NT2/D1 (cell line): ENCODE results near the gene LILRA2.

Source experiments
- SUZ12 ChIP-seq: IDR thresholded peaks from 2 replicates; pipeline ENCODE4 v1.6.1; 2011; ENCODE audit not compliant: insufficient read length, insufficient read depth; ENCODE audit errors: extremely low read depth
- YY1 ChIP-seq: IDR thresholded peaks from 2 replicates; pipeline ENCODE4 v1.6.1; 2011; ENCODE audit not compliant: insufficient read length, insufficient read depth
- ZNF274 ChIP-seq: IDR thresholded peaks from 2 replicates; pipeline ENCODE4 v1.6.1; 2011; ENCODE audit warnings: mild to moderate bottlenecking, low read depth, low read length

DNA sequence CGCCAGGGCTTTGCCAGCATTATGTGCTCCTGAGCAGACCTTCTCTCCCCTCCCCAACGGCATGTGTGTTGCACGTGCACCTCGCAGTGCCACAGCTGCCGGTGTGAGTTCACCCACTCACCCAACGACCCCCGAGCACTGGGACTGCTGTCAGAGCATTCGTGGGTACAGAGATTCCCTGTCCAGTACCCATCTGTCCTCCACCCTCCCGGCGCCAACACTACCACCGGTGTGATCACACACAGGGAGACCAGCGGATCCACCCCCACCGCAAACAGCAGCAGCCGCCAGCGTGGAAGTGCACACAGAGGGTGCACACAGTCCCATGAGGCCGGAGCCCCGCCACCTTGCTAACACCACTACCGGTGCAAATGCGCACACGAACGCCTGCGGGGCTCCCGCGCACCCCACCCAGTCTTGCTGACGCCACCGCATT is 35.8 kb downstream of the LILRA2 start:
- TF ChIP-seq YY1: no peak
- TF ChIP-seq ZNF274: no peak
- no peak for TF ChIP-seq SUZ12
